Fibroblast of villous mesenchyme (primary cell): ENCODE data around the gene COQ8B. TPM values are rescaled to one million over a fixed set of nuclear protein-coding genes. Genes with fewer than 3 reads are reported as not detected.

Experiments
- DNase-seq: peaks from one replicate; pipeline ENCODE4 v3.0.0-alpha.2; 2010; ENCODE audit warnings: low read depth
- H3K4me3 ChIP-seq: 2 replicates; pipeline ENCODE4 v1.5.1; 2011; ENCODE audit warnings: low read depth, mild to moderate bottlenecking, low read length
- CTCF ChIP-seq: IDR thresholded peaks from 2 replicates; pipeline ENCODE4 v1.5.1; 2012; ENCODE audit warnings: low read depth, mild to moderate bottlenecking, low read length; ENCODE audit not compliant: insufficient read depth
- total RNA-seq: library from RNA; depleted of rRNA; stranded (reverse); fragments of >200 nt; gene quantifications from 2 replicates; pipeline ENCODE4 v1.2.3, GENCODE V29; 2012

Gene COQ8B
- total RNA-seq, 1 donor = 32.0 TPM

- no peak for TF ChIP-seq CTCF
- no peak for DNase-seq
- no peak overlapping the region for H3K4me3 ChIP-seq
These were observed 33.2 kb downstream of the COQ8B start for GRCh38 chr19:40683437-40683836.

GRCh38 chr19:40682431-40682964 is 34.2 kb downstream of the COQ8B start:
- no peak for TF ChIP-seq CTCF
- no peak overlapping the region for H3K4me3 ChIP-seq
- no peak for DNase-seq

GRCh38 chr19:40681039-40681438 is 35.6 kb downstream of the COQ8B start:
- no peak overlapping the region for H3K4me3 ChIP-seq
- DNase-seq = no peak
- no peak for TF ChIP-seq CTCF

- TF ChIP-seq CTCF = no peak
- DNase-seq = no peak
- no peak overlapping the region for H3K4me3 ChIP-seq
These were observed 39.5 kb downstream of the COQ8B start for GRCh38 chr19:40677156-40677555.

GRCh38 chr19:40674291-40674690 is 42.4 kb downstream of the COQ8B start:
- TF ChIP-seq CTCF = no peak
- H3K4me3 ChIP-seq = no peak overlapping the region
- no peak for DNase-seq

- no peak for TF ChIP-seq CTCF
- no peak for DNase-seq
- no peak overlapping the region for H3K4me3 ChIP-seq
These were observed 43.3 kb downstream of the COQ8B start for GRCh38 chr19:40673397-40673796.
